ENCODE data around the gene IDUA.

GRCh38 chr4:970046-970745 lies 16.6 kb upstream of the IDUA start:
- TF ChIP-seq PAX5 (IDR thresholded peaks at IDR 0.05; ENCODE audit: insufficient read depth, low read length, severe bottlenecking) (no peak), TAF1 (IDR thresholded peaks at IDR 0.05; ENCODE audit: low read depth, low read length) (no peak), POLR2AphosphoS5 (IDR thresholded peaks at IDR 0.05; ENCODE audit: low read depth, low read length) (no peak)

All from GM12891 (cell line).